PC-9 (cell line): ENCODE measurements around the gene GALNT10. TPM values are rescaled to one million over a fixed set of nuclear protein-coding genes. Genes with fewer than 3 reads are reported as not detected.

Experiments used
- BruUV-seq: library from RNA; stranded (reverse); fragments of 400-500 nt; replicated peaks from 2 replicates; lab custom pipeline; 2021; lab: Mats Ljungman, UMichigan
- CTCF ChIA-PET: fragments of 300-600 bp; sonication (Branson Sonifier 250); formaldehyde crosslinking; loops from one replicate; lab custom pipeline; 2022; ENCODE audit warnings: antibody characterized with exemption; lab: Charles Lee
- POLR2A ChIA-PET: fragments of 300-600 bp; sonication (Branson Sonifier 250); formaldehyde crosslinking; loops from one replicate; lab custom pipeline; 2022; ENCODE audit warnings: antibody characterized with exemption; ENCODE audit not compliant: unreplicated experiment; lab: Charles Lee
- DNase-seq, 2 experiments: peaks; one replicate each; pipeline versions ENCODE4 v3.0.0 to v3.0.0-alpha.2; 2015 to 2022; ENCODE audit warnings: mixed read lengths in 1 of 2
- H2AFZ ChIP-seq: fragments of 200-600 bp; sonication (generic); 2 replicates; pipeline ENCODE4 v1.8.1; 2017; ENCODE audit warnings: antibody characterized with exemption
- H3F3A ChIP-seq: fragments of 200-600 bp; sonication (generic); 2 replicates; pipeline ENCODE4 v1.8.1; 2017; ENCODE audit warnings: antibody characterized with exemption, mild to moderate bottlenecking, low read depth; ENCODE audit not compliant: insufficient read depth
- H3K27ac ChIP-seq: fragments of 200-600 bp; sonication (generic); 2 replicates; pipeline ENCODE4 v1.6.1; 2016; ENCODE audit warnings: mixed run types
- H3K27me3 ChIP-seq: fragments of 200-600 bp; sonication (generic); 2 replicates; pipeline ENCODE4 v1.6.1; 2016; ENCODE audit warnings: low read depth, mixed run types; ENCODE audit not compliant: insufficient read depth
- H3K36me3 ChIP-seq: fragments of 200-600 bp; sonication (generic); 2 replicates; pipeline ENCODE4 v1.6.1; 2016; ENCODE audit warnings: low read depth, mixed run types
- H3K4me1 ChIP-seq: fragments of 200-600 bp; sonication (generic); replicated peaks from 2 replicates; pipeline ENCODE4 v1.6.1; 2016; ENCODE audit warnings: mixed run types; ENCODE audit not compliant: insufficient read depth
- H3K4me2 ChIP-seq: fragments of 200-600 bp; sonication (generic); 2 replicates; pipeline ENCODE4 v1.6.1; 2017; ENCODE audit warnings: mixed run types
- H3K4me3 ChIP-seq: fragments of 200-600 bp; sonication (generic); 2 replicates; pipeline ENCODE4 v1.6.1; 2016; ENCODE audit warnings: mixed run types
- H3K79me2 ChIP-seq: fragments of 200-600 bp; sonication (generic); 2 replicates; pipeline ENCODE4 v1.6.1; 2017; ENCODE audit warnings: low read depth, mixed run types
- H3K9me2 ChIP-seq: fragments of 200-600 bp; sonication (generic); 2 replicates; pipeline ENCODE4 v1.8.1; 2017; ENCODE audit warnings: mild to moderate bottlenecking; ENCODE audit not compliant: insufficient read depth
- H3K9me3 ChIP-seq: fragments of 200-600 bp; sonication (generic); 2 replicates; pipeline ENCODE4 v1.8.1; 2016; ENCODE audit warnings: low read depth; ENCODE audit not compliant: insufficient read depth
- H4K20me1 ChIP-seq: fragments of 200-600 bp; sonication (generic); 2 replicates; pipeline ENCODE4 v1.8.1; 2017; ENCODE audit not compliant: insufficient read depth
- EZH2 ChIP-seq: fragments of 200-600 bp; sonication (generic); IDR thresholded peaks from 2 replicates; pipeline ENCODE4 v1.8.0; 2017; ENCODE audit warnings: antibody characterized with exemption, low read depth
- intact Hi-C: fragments of 100-400 bp; cut with micrococcal nuclease; formaldehyde crosslinking; loops from one replicate; pipeline ENCODE4 v1.10.0; 2022; ENCODE audit not compliant: unreplicated experiment
- total RNA-seq: library from RNA; stranded (reverse); gene quantifications from 2 replicates; pipeline ENCODE4 v1.2.3, GENCODE V29; 2021
- TF ChIP-seq, protein P1 (sequence below): fragments of 200-600 bp; sonication (generic); conservative IDR thresholded peaks from 2 replicates; pipeline ENCODE4 v1.6.1; 2017; ENCODE audit warnings: mixed run types, antibody characterized with exemption, mild to moderate bottlenecking, moderate library complexity

GALNT10 gene
- total RNA-seq, 1 experiment from 2014 or later: 101 TPM

DNA sequence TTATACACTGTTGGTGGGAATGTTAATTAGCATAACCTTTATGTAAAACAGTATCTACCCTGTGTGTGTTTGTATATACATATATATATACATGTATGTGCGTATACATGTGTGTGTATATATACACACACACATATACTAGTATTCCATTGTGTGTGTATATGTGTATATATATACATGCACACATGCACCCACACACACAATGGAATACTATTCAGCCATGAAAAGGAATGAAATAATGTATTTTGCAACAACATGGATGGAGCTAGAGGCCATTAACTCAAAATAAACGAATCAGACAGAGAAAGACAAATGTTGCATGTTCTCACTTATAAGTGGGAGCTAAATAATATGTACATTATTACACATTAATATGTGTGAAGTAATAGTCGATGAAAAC lies 237.7 kb downstream of the GALNT10 start:
- DNase-seq: no peak
- Histone ChIP-seq H3K4me3 (no peak overlapping the region), H2AFZ (no peak overlapping the region), H3F3A (no peaks in the 10 kb centered on the region), H3K27me3 (no peaks in the 10 kb centered on the region), H3K4me2 (no peak overlapping the region), H3K4me1 (no peaks in the 10 kb centered on the region), H3K27ac (no peak overlapping the region), H3K36me3 (no peaks in the 10 kb centered on the region), H4K20me1 (no peaks in the 10 kb centered on the region), H3K9me3 (no peaks in the 10 kb centered on the region), H3K9me2 (no peaks in the 10 kb centered on the region), H3K79me2 (no peaks in the 10 kb centered on the region)
- ChIA-PET POLR2A (no interaction called here), CTCF (no interaction called here)
- TF ChIP-seq EZH2: no peak
- TF ChIP-seq, protein P1, sequence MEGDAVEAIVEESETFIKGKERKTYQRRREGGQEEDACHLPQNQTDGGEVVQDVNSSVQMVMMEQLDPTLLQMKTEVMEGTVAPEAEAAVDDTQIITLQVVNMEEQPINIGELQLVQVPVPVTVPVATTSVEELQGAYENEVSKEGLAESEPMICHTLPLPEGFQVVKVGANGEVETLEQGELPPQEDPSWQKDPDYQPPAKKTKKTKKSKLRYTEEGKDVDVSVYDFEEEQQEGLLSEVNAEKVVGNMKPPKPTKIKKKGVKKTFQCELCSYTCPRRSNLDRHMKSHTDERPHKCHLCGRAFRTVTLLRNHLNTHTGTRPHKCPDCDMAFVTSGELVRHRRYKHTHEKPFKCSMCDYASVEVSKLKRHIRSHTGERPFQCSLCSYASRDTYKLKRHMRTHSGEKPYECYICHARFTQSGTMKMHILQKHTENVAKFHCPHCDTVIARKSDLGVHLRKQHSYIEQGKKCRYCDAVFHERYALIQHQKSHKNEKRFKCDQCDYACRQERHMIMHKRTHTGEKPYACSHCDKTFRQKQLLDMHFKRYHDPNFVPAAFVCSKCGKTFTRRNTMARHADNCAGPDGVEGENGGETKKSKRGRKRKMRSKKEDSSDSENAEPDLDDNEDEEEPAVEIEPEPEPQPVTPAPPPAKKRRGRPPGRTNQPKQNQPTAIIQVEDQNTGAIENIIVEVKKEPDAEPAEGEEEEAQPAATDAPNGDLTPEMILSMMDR: no peak
- intact Hi-C loops: no loop called here
- BruUV-seq: no TSS peak

DNA sequence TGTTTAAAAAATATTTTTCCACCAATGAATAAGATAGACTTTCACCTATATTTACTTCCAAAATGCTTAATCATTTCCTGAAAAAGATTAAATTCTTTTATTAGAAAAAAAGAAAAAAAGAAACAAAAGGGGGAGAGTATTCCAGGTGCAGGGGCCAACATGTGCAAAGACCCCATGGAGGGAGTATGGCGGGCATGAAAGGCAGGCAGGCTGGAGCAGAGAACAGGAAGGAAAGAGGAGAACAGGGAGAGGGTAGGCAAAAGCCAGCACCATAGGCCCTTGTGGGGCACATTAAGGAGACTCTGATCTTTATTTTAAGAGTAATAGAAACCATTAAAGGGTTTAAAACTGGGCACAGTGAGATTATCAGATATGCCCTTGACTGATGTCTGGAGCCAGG lies 238.8 kb downstream of the GALNT10 start:
- Histone ChIP-seq H3K4me3 (no peak overlapping the region), H2AFZ (no peak overlapping the region), H3K36me3 (no peaks in the 10 kb centered on the region), H3K4me2 (no peak overlapping the region), H3K27ac (no peak overlapping the region), H3K27me3 (no peaks in the 10 kb centered on the region), H3K9me3 (no peaks in the 10 kb centered on the region), H3K9me2 (no peaks in the 10 kb centered on the region), H3F3A (no peaks in the 10 kb centered on the region), H4K20me1 (no peaks in the 10 kb centered on the region), H3K4me1 (no peaks in the 10 kb centered on the region), H3K79me2 (no peaks in the 10 kb centered on the region)
- BruUV-seq: no TSS peak
- DNase-seq: no peak
- ChIA-PET CTCF (no interaction called here), POLR2A (no interaction called here)
- TF ChIP-seq, protein P1: no peak
- TF ChIP-seq EZH2: no peak
- intact Hi-C loops: no loop called here

DNA sequence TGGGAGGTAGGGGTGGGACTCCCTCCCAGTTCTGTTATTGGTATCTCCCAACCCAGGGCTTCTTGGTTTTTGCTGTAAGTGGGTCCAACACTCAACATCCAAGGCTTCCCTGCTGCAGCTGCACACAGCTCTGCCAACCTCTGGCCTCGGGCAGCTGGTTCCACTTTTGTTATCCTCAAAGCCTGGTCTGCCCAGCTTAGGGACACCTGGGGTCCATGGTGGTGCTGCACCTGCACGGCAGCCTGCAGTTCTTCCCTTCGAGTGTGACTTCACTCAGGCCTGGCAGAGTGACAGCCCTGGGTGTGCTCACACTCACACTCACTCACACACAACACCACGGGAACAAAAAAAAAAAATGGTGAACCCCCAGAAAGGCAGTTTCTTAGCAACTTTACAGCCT lies 239.9 kb downstream of the GALNT10 start:
- H2AFZ ChIP-seq: no peak overlapping the region
- TF ChIP-seq, protein P1: no peak
- no peak for TF ChIP-seq EZH2
- H3K9me3 ChIP-seq: no peaks in the 10 kb centered on the region
- intact Hi-C loops: no loop called here
- H3K9me2 ChIP-seq: no peaks in the 10 kb centered on the region
- no peak overlapping the region for H3K4me3 ChIP-seq
- H3K36me3 ChIP-seq: no peaks in the 10 kb centered on the region
- no peak overlapping the region for H3K27ac ChIP-seq
- ChIA-PET POLR2A (no interaction called here), CTCF (no interaction called here)
- no peaks in the 10 kb centered on the region for H3F3A ChIP-seq
- no peaks in the 10 kb centered on the region for H4K20me1 ChIP-seq
- no TSS peak for BruUV-seq
- no peaks in the 10 kb centered on the region for H3K79me2 ChIP-seq
- no peaks in the 10 kb centered on the region for H3K4me1 ChIP-seq
- no peak overlapping the region for H3K4me2 ChIP-seq
- no peak for DNase-seq
- no peaks in the 10 kb centered on the region for H3K27me3 ChIP-seq
